OCI-LY7 (cell line): ENCODE data around the gene ANKRD33B.

Source experiments
- EZH2phosphoT487 ChIP-seq: fragments of 200-600 bp; sonication (generic); IDR thresholded peaks from 2 replicates; pipeline ENCODE4 v1.6.1; 2018; ENCODE audit warnings: low read depth, borderline replicate concordance, mild to moderate bottlenecking, mixed run types, antibody characterized with exemption, low read length, moderate library complexity, mixed read lengths
- TF ChIP-seq, protein P1 (sequence below): fragments of 200-600 bp; sonication (generic); conservative IDR thresholded peaks from 2 replicates; pipeline ENCODE4 v1.5.1; 2014; ENCODE audit warnings: mild to moderate bottlenecking, antibody characterized with exemption, low read length, moderate library complexity, mixed read lengths

DNA sequence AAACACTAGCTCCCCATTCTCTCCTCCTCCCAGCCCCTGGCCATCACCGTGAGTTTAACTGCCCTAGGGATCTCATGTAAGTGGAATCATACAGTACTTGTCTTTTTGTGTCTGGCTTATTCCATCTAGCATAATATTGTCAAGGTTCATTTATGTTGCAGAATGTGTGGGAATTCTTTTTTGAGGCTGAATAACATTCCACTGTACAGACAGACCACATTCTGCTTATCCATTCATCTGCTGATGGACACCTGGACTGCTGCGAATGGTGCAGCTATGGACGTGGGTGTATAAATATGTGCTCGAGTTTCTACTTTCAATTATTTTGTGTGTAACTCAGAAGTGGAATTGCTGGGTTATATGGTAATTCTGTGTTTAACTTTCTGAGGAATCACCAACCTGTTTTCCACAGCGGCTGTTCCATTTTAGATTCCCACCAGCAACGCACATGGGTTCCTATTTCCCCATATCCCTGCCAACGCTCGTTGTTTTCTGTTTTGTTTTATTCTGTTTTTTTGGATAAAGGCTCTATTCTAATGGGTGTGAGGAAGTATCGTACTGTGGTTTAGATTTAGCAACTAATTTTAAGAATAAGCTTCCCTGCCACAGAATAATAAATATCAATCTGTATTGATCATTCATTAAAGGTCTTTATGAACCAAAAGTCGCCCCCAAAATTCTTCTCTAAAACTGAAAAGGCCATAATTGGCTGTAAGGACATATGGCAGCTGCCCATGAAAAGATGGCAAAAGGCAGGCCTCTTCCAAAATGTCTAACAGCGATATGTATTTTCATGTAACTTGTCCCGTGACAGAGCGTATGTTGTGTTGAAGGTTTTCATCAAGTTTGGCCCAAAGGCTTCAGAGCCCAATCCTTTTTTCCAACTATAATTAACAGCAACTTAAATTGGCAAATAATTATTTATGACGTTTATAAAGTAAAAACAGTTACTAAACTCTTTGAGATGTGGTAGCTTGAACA lies 126.9 kb downstream of the ANKRD33B start:
- TF ChIP-seq, protein P1, sequence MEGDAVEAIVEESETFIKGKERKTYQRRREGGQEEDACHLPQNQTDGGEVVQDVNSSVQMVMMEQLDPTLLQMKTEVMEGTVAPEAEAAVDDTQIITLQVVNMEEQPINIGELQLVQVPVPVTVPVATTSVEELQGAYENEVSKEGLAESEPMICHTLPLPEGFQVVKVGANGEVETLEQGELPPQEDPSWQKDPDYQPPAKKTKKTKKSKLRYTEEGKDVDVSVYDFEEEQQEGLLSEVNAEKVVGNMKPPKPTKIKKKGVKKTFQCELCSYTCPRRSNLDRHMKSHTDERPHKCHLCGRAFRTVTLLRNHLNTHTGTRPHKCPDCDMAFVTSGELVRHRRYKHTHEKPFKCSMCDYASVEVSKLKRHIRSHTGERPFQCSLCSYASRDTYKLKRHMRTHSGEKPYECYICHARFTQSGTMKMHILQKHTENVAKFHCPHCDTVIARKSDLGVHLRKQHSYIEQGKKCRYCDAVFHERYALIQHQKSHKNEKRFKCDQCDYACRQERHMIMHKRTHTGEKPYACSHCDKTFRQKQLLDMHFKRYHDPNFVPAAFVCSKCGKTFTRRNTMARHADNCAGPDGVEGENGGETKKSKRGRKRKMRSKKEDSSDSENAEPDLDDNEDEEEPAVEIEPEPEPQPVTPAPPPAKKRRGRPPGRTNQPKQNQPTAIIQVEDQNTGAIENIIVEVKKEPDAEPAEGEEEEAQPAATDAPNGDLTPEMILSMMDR, result no peak
- no peak for TF ChIP-seq EZH2phosphoT487
